CD4-positive, alpha-beta T cell (primary cell): Measurements from ENCODE around the gene PWP1. TPM values are rescaled to one million over a fixed set of nuclear protein-coding genes. Genes with fewer than 3 reads are reported as not detected.

Experiments used
- ATAC-seq: fragments of 200-7000 bp; cut with Tn5 transposase; one replicate; pipeline ENCODE4 v1.10.0; 2022; ENCODE audit warnings: mild to moderate bottlenecking; ENCODE audit not compliant: poor library complexity
- CTCF ChIA-PET: fragments of 350-600 bp; sonication (Branson Sonifier 250); formaldehyde crosslinking; loops from one replicate; lab custom pipeline; 2021; ENCODE audit warnings: antibody characterized with exemption, inconsistent platforms; lab: Charles Lee
- POLR2A ChIA-PET: fragments of 350-600 bp; sonication (Branson Sonifier 250); formaldehyde crosslinking; loops from one replicate; lab custom pipeline; 2021; ENCODE audit warnings: antibody characterized with exemption, inconsistent platforms; lab: Charles Lee
- DNase-seq, 14 experiments: peaks; one replicate each; pipeline ENCODE4 v3.0.0-alpha.2; 2013 to 2020; ENCODE audit warnings: mixed read lengths in 2 of 14
- H3K27ac ChIP-seq, 2 donors: one replicate each; pipeline versions ENCODE4 v1.5.1 to v1.7.0; 2013; ENCODE audit warnings: low read length in 2 of 2, low read depth in 1 of 2, mild to moderate bottlenecking in 1 of 2
- H3K27me3 ChIP-seq, 2 experiments: 1 replicate in 1 of 2; 2 replicates in 1 of 2; pipeline versions ENCODE4 v1.6.1 to v1.7.0; 2013; ENCODE audit warnings: low read length in 2 of 2, control low read depth in 1 of 2, mild to moderate bottlenecking in 1 of 2, moderate library complexity in 1 of 2; ENCODE audit not compliant: insufficient read depth in 2 of 2, control insufficient read depth in 1 of 2
- H3K36me3 ChIP-seq: one replicate; pipeline ENCODE4 v1.6.1; 2013; ENCODE audit warnings: low read length, control low read depth; ENCODE audit not compliant: insufficient read depth
- H3K4me1 ChIP-seq: one replicate; pipeline ENCODE4 v1.6.1; 2013; ENCODE audit warnings: low read length, control low read depth; ENCODE audit not compliant: insufficient read depth
- H3K4me3 ChIP-seq: one replicate; pipeline ENCODE4 v1.5.1; 2013; ENCODE audit warnings: mild to moderate bottlenecking, low read length, moderate library complexity
- H3K9me3 ChIP-seq, 2 experiments: 1 replicate in 1 of 2; 2 replicates in 1 of 2; pipeline versions ENCODE4 v1.6.1 to v1.7.0; 2013; ENCODE audit warnings: low read length in 2 of 2, mild to moderate bottlenecking in 2 of 2, control low read depth in 1 of 2, moderate library complexity in 1 of 2; ENCODE audit not compliant: control insufficient read depth in 1 of 2, insufficient read depth in 1 of 2
- H3K27ac Mint-ChIP-seq: one replicate; pipeline ENCODE4 v1.8.0; 2020; ENCODE audit warnings: mixed read lengths
- H3K27me3 Mint-ChIP-seq: one replicate; pipeline ENCODE4 v1.8.0; 2021; ENCODE audit warnings: mixed read lengths
- H3K36me3 Mint-ChIP-seq: one replicate; pipeline ENCODE4 v1.8.0; 2021; ENCODE audit warnings: low read depth, mixed read lengths
- H3K4me1 Mint-ChIP-seq: one replicate; pipeline ENCODE4 v1.8.0; 2021; ENCODE audit warnings: low read depth, mixed read lengths
- H3K4me3 Mint-ChIP-seq: one replicate; pipeline ENCODE4 v1.8.0; 2020; ENCODE audit warnings: mild to moderate bottlenecking, mixed read lengths
- H3K9me3 Mint-ChIP-seq: one replicate; pipeline ENCODE4 v1.8.0; 2020; ENCODE audit warnings: mixed read lengths
- intact Hi-C, 2 experiments: fragments of 100-400 bp; cut with DNase I in 1 of 2; cut with micrococcal nuclease in 1 of 2; formaldehyde crosslinking; loops; one replicate each; pipeline versions ENCODE4 v1.15.1 to v1.9.0; 2023 to 2025; cut with DNase I, micrococcal nuclease
- total RNA-seq, 174 experiments: library from RNA in 2 of 174; stranded (reverse) in 2 of 174; gene quantifications; one replicate each; pipeline ENCODE4 v1.2.3 and lab custom pipeline; 2021 to 2026
- TF ChIP-seq, protein P1 (sequence below): fragments of 200-600 bp; IDR thresholded peaks from one replicate; pipeline ENCODE4 v1.8.0; 2022; ENCODE audit warnings: antibody characterized with exemption, mild to moderate bottlenecking

PWP1 gene
- total RNA-seq, 2 experiments from 2014 or later, result 24.1 to 24.2 TPM

GRCh38 chr12:107677671-107678070 is 7.9 kb upstream of the PWP1 start:
- Mint-ChIP-seq H3K4me1 (no peaks in the 10 kb centered on the region), H3K4me3 (no peak overlapping the region), H3K9me3 (no peaks in the 10 kb centered on the region), H3K27ac (no peak overlapping the region), H3K27me3 (peaks cover 17% of the 10 kb centered on the region), H3K36me3 (no peaks in the 10 kb centered on the region)
- DNase-seq, result no peak
- ATAC-seq, result no peak
- CTCF ChIA-PET, result no interaction called here
- no peaks in the 10 kb centered on the region for H3K9me3 ChIP-seq
- no peak overlapping the region for H3K4me3 ChIP-seq
- H3K36me3 ChIP-seq, result no peaks in the 10 kb centered on the region
- peaks cover 0 to 3% of the 10 kb centered on the region in 2 experiments for H3K27me3 ChIP-seq
- intact Hi-C loops, result loop anchor here (2.0 to 5.0 kb wide), 3 partner anchors 210 to 835 kb away; no protein-coding TSS in a partner anchor
- TF ChIP-seq, protein P1, sequence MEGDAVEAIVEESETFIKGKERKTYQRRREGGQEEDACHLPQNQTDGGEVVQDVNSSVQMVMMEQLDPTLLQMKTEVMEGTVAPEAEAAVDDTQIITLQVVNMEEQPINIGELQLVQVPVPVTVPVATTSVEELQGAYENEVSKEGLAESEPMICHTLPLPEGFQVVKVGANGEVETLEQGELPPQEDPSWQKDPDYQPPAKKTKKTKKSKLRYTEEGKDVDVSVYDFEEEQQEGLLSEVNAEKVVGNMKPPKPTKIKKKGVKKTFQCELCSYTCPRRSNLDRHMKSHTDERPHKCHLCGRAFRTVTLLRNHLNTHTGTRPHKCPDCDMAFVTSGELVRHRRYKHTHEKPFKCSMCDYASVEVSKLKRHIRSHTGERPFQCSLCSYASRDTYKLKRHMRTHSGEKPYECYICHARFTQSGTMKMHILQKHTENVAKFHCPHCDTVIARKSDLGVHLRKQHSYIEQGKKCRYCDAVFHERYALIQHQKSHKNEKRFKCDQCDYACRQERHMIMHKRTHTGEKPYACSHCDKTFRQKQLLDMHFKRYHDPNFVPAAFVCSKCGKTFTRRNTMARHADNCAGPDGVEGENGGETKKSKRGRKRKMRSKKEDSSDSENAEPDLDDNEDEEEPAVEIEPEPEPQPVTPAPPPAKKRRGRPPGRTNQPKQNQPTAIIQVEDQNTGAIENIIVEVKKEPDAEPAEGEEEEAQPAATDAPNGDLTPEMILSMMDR, result no peak
- H3K4me1 ChIP-seq, result no peaks in the 10 kb centered on the region
- no peak overlapping the region for H3K27ac ChIP-seq
- POLR2A ChIA-PET, result no interaction called here

DNA sequence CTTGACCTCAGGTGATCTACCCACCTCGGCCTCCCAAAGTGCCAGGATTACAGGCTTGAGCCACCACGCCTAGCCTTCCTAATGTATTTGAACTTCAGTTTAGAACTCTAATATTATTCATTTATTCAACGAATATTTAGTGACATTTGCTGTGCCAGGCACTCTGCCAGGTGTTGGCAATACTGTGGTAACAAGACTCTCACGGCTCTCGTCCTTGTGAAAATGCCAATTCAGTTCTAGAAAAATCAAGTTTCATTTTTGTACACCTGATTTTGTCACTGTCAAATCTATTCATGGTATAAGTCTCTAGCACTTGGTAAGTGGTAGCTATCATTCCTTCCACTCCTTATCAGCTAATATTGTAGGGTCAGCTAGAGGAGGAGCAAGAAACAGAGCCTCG is 6.3 kb upstream of the PWP1 start:
- Mint-ChIP-seq H3K4me3 (no peak overlapping the region), H3K27ac (no peak overlapping the region), H3K9me3 (no peaks in the 10 kb centered on the region), H3K36me3 (no peaks in the 10 kb centered on the region), H3K4me1 (no peaks in the 10 kb centered on the region), H3K27me3 (peaks cover 17% of the 10 kb centered on the region)
- POLR2A ChIA-PET, result no interaction called here
- Histone ChIP-seq H3K4me3 (no peak overlapping the region), H3K9me3 (no peaks in the 10 kb centered on the region), H3K27me3 (peaks cover 0 to 3% of the 10 kb centered on the region in 2 experiments), H3K27ac (no peak overlapping the region), H3K36me3 (no peaks in the 10 kb centered on the region), H3K4me1 (peaks cover under 1% of the 10 kb centered on the region)
- intact Hi-C loops, result loop anchor here (5.0 kb wide), 2 partner anchors 208 to 513 kb away; no protein-coding TSS in a partner anchor
- TF ChIP-seq, protein P1, result no peak
- no peak for DNase-seq
- no peak for ATAC-seq
- CTCF ChIA-PET, result interaction anchor here (1.6 kb wide), 1 partner anchor 8 kb away, joined by 6 read pairs; no protein-coding TSS in a partner anchor

DNA sequence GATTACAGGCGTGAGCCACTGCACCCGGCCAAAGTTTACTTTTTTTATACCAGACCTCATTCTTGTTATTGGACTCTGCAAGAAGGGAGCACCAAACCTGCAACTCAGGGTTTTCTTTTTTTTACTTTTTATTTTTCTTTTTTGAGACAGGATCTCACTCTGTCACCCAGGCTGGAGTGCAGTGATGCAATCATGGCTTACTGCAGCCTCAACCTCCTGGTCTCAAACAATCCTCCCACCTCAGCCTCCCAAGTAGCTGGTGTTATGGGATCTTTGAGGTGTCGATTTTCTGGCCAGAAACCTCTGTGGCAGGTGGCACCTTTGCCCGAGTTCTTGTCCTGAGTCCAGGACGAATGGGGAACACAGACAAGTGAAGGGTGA is 4.2 kb upstream of the PWP1 start:
- Histone ChIP-seq H3K9me3 (no peaks in the 10 kb centered on the region), H3K4me1 (peaks cover 16% of the 10 kb centered on the region), H3K27ac (no peak overlapping the region), H3K4me3 (no peak overlapping the region), H3K36me3 (no peaks in the 10 kb centered on the region), H3K27me3 (peaks cover 0 to 2% of the 10 kb centered on the region in 2 experiments)
- ChIA-PET CTCF (no interaction called here), POLR2A (no interaction called here)
- Mint-ChIP-seq H3K4me3 (no peak overlapping the region), H3K27ac (no peak overlapping the region), H3K27me3 (peaks cover 16% of the 10 kb centered on the region), H3K36me3 (peaks cover 11% of the 10 kb centered on the region), H3K4me1 (peaks cover 19% of the 10 kb centered on the region), H3K9me3 (no peaks in the 10 kb centered on the region)
- intact Hi-C loops, result loop anchor here in 1 of 2 experiments (5.0 to 10.0 kb wide), 5 partner anchors 684 to 1893 kb away; partner anchors contain the start of genes CKAP4, MMAB, MVK and TMEM263
- TF ChIP-seq, protein P1, result no peak
- no peak for ATAC-seq
- DNase-seq, result no peak
